Measurements from ENCODE around the gene C1orf105. TPM values are rescaled to one million over a fixed set of nuclear protein-coding genes. Genes with fewer than 3 reads are reported as not detected.

Gene C1orf105
- total RNA-seq, 2 donors from 2014 or later, result 0.37 TPM; not detected in 1

- Mint-ChIP-seq H3K9me3 (no peaks in the 10 kb centered on the region), H3K36me3 (ENCODE audit: low read depth) (no peaks in the 10 kb centered on the region), H3K27me3 (peaks cover 4% of the 10 kb centered on the region), H3K4me3 (peak overlapping the region; percentile 26), H3K4me1 (peaks cover 15% of the 10 kb centered on the region), H3K27ac (peak overlapping the region; percentile 51)
- ATAC-seq (replicated peaks), result no peak
Measured at GRCh38 chr1:172450524-172450885, 30.0 kb downstream of the C1orf105 start.

- Mint-ChIP-seq H3K36me3 (ENCODE audit: low read depth) (no peaks in the 10 kb centered on the region), H3K4me3 (peak overlapping the region; percentile 26), H3K9me3 (no peaks in the 10 kb centered on the region), H3K27me3 (peaks cover 4% of the 10 kb centered on the region), H3K27ac (peak overlapping the region; percentile 51), H3K4me1 (peaks cover 15% of the 10 kb centered on the region)
- ATAC-seq (replicated peaks), result peak; percentile 78
Measured at GRCh38 chr1:172451002-172451443, 30.5 kb downstream of the C1orf105 start.

DNA sequence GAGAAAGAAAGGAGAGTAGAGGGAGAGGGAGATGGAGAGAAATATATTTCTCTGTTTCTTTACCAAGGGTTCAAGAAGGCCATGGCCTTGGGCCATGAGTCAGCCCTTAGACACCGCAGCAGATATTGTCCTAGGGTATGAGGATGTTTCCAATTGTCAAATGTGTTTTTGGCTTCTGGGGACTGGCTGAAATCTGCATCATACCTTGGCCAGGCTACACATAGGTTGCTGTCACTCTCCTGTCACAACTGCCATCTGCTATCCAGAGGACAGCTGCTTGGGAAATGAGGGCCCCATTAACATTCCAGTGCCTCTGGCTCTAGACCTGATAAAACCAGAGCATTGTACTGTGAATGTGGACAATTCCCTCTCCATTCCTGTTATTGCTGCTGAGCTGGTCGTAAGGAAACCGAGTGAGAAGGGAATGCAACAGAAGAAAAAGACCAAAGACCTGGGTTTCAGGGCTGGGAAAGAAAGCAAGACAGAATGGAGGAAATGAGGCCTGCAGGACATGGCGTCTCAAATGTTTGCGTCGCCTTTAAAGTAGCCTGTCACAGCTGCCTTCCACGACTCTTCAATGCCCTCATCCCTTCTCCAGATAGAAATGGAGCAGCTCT is 32.2 kb downstream of the C1orf105 start:
- H3K27ac Mint-ChIP-seq, result no peak overlapping the region
- no peak for ATAC-seq (replicated peaks)
- peaks cover 15% of the 10 kb centered on the region for H3K4me1 Mint-ChIP-seq
- H3K27me3 Mint-ChIP-seq, result peaks cover 8% of the 10 kb centered on the region
- no peaks in the 10 kb centered on the region for H3K9me3 Mint-ChIP-seq
- no peak overlapping the region for H3K4me3 Mint-ChIP-seq
- H3K36me3 Mint-ChIP-seq (ENCODE audit: low read depth), result no peaks in the 10 kb centered on the region

DNA sequence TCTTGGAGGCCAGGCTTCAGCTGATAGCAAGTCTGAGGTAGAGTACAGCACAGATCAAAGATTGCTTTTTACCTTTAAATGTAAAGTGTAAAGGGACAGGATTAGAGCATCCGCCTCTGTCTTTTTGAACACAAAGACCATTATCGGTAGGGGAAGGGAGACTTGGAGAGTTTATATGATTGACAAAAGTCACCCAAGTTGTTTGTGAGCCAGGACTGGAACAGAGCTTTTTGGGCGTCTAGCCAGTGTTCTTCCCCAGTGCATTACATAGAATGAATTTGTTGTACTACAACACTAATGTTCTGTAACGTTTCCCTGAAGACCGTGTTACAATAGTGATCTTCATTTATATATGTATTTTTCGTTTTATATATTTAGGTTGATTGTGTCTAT is 32.7 kb downstream of the C1orf105 start:
- ATAC-seq (replicated peaks), result no peak
- peaks cover 15% of the 10 kb centered on the region for H3K4me1 Mint-ChIP-seq
- no peak overlapping the region for H3K4me3 Mint-ChIP-seq
- H3K27me3 Mint-ChIP-seq, result peaks cover 8% of the 10 kb centered on the region
- no peaks in the 10 kb centered on the region for H3K9me3 Mint-ChIP-seq
- no peak overlapping the region for H3K27ac Mint-ChIP-seq
- H3K36me3 Mint-ChIP-seq (ENCODE audit: low read depth), result no peaks in the 10 kb centered on the region

DNA sequence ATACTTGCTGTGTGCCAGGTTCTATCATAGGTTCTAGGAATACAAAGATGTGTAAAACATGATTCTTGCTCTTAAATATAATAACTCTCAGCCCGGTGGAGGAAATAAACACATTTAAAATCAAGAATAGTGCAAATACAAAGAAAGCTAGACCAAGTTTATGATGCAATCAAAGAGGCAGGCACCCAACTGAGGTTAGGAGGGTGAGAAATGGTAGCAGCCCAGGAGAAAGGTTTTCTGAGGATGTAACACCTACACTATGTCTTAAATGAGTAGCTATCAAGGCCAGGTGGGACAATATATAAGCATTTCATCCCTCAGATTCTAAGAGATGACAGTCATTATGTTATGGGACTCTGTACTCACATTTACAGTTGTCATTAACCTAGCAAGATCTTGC is 33.1 kb downstream of the C1orf105 start:
- H3K36me3 Mint-ChIP-seq (ENCODE audit: low read depth), result no peaks in the 10 kb centered on the region
- H3K27me3 Mint-ChIP-seq, result peaks cover 8% of the 10 kb centered on the region
- no peak overlapping the region for H3K27ac Mint-ChIP-seq
- no peaks in the 10 kb centered on the region for H3K9me3 Mint-ChIP-seq
- no peak overlapping the region for H3K4me3 Mint-ChIP-seq
- ATAC-seq (replicated peaks), result no peak
- peaks cover 15% of the 10 kb centered on the region for H3K4me1 Mint-ChIP-seq

DNA sequence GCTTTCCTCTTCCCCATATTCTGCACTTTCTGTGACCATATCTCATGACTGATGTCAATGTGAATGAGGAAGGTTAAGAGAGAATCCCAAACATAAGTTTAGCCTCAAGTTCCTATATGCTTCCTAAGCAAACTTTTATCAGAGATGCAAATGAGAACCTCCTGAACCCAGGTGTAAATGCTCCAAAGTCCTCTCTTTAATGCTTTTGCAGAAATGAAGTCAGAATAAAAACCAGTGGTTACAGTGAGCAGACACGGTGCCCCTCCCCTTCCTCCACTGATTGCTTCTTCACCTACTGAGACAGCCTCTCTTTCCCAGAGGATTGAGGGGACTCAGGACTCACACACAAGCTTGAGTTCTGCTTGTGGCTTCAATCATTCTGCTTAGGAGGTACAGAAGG is 35.0 kb downstream of the C1orf105 start:
- H3K4me3 Mint-ChIP-seq, result no peak overlapping the region
- H3K27me3 Mint-ChIP-seq, result peaks cover 8% of the 10 kb centered on the region
- H3K9me3 Mint-ChIP-seq, result no peaks in the 10 kb centered on the region
- ATAC-seq (replicated peaks), result no peak
- H3K4me1 Mint-ChIP-seq, result peaks cover 7% of the 10 kb centered on the region
- no peaks in the 10 kb centered on the region for H3K36me3 Mint-ChIP-seq (ENCODE audit: low read depth)
- no peak overlapping the region for H3K27ac Mint-ChIP-seq

GRCh38 chr1:172456344-172456769 is 35.9 kb downstream of the C1orf105 start:
- Mint-ChIP-seq H3K4me3 (no peak overlapping the region), H3K27me3 (peaks cover 8% of the 10 kb centered on the region), H3K27ac (no peak overlapping the region), H3K9me3 (no peaks in the 10 kb centered on the region), H3K4me1 (no peaks in the 10 kb centered on the region), H3K36me3 (ENCODE audit: low read depth) (no peaks in the 10 kb centered on the region)
- no peak for ATAC-seq (replicated peaks)

DNA sequence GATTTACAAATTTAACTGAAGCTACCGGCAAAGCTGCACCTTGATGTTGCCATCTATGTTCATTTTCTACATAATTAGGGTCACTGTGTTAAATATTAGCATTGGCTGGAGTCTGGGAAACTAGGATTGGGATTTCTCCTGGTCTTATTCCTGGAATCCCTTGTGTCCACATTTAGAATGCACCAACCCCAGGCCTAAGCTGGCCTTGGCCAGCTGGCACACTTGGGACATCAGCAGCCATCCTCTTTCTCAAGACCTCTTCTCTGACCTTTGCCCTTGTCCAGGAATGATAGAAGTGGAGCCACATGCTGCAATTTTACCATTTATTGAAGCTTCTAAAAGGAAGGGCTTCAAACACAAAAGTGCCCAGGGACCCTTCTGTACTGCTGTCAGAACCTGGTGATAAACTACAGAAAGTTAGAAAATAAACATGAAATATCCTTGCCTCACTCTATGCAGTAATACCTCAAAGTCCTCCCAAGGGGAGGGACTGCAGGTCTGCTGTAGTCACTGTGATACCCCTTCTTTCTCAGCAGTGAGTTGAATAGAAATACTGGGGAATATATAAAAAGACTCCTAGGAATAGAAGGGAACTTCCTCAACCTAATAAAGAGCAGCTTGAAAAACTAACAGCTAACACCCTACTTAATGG is 37.1 kb downstream of the C1orf105 start:
- Mint-ChIP-seq H3K27ac (no peak overlapping the region), H3K4me3 (no peak overlapping the region), H3K4me1 (no peaks in the 10 kb centered on the region), H3K27me3 (peaks cover 8% of the 10 kb centered on the region), H3K36me3 (ENCODE audit: low read depth) (no peaks in the 10 kb centered on the region), H3K9me3 (no peaks in the 10 kb centered on the region)
- ATAC-seq (replicated peaks), result no peak

DNA sequence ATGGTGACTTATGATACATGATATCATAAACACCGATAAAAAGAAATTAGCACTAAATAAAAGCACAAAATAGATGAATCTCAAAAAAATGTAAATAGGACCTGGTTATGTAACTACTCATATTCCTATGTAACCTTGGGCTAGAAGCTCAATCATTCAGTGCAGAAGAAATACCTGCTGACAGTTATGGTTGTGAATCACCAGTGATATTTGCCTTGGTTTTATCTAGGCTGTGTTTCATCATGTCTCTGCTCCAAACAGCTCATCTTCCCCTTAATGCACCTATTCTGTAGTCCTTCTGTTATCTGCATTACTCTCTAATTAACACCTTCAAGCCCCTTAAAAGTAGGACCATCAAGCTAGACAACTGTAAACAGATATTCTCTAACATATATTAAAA is 39.7 kb downstream of the C1orf105 start:
- no peaks in the 10 kb centered on the region for H3K36me3 Mint-ChIP-seq (ENCODE audit: low read depth)
- H3K4me3 Mint-ChIP-seq, result no peak overlapping the region
- no peak overlapping the region for H3K27ac Mint-ChIP-seq
- ATAC-seq (replicated peaks), result no peak
- peaks cover 4% of the 10 kb centered on the region for H3K27me3 Mint-ChIP-seq
- no peaks in the 10 kb centered on the region for H3K9me3 Mint-ChIP-seq
- no peaks in the 10 kb centered on the region for H3K4me1 Mint-ChIP-seq

GRCh38 chr1:172460887-172461315 is 40.4 kb downstream of the C1orf105 start:
- ATAC-seq (replicated peaks), result no peak
- no peaks in the 10 kb centered on the region for H3K4me1 Mint-ChIP-seq
- no peaks in the 10 kb centered on the region for H3K9me3 Mint-ChIP-seq
- H3K27me3 Mint-ChIP-seq, result peaks cover 8% of the 10 kb centered on the region
- H3K4me3 Mint-ChIP-seq, result no peak overlapping the region
- H3K36me3 Mint-ChIP-seq (ENCODE audit: low read depth), result no peaks in the 10 kb centered on the region
- no peak overlapping the region for H3K27ac Mint-ChIP-seq

DNA sequence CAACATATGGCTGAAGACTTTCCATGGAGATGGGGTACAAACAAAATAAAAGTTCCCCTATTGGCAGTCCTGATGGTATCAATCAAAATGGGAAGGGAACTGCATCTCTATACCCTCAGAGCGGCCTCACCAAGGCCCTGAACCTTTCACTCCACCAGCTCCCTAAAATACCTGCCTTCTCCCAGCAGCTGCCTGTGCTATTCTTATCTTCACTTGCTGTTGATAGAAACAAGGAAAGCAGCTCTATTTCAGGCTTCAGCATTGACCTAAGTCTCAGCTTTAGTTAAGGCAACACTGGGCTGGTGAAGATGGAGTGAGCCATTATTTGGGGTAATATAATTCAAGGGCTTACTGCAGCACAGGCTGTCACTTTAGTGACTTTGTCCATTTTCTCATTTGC is 45.1 kb downstream of the C1orf105 start:
- Mint-ChIP-seq H3K4me3 (no peak overlapping the region), H3K27me3 (peaks cover 8% of the 10 kb centered on the region), H3K9me3 (no peaks in the 10 kb centered on the region), H3K4me1 (no peaks in the 10 kb centered on the region), H3K36me3 (ENCODE audit: low read depth) (no peaks in the 10 kb centered on the region), H3K27ac (no peak overlapping the region)
- no peak for ATAC-seq (replicated peaks)

- Mint-ChIP-seq H3K36me3 (ENCODE audit: low read depth) (no peaks in the 10 kb centered on the region), H3K4me1 (no peaks in the 10 kb centered on the region), H3K27ac (no peak overlapping the region), H3K27me3 (peaks cover 8% of the 10 kb centered on the region), H3K4me3 (no peak overlapping the region), H3K9me3 (no peaks in the 10 kb centered on the region)
- ATAC-seq (replicated peaks), result no peak
Measured at GRCh38 chr1:172466795-172467407, 46.4 kb downstream of the C1orf105 start.

GRCh38 chr1:172467446-172467845 is 47.0 kb downstream of the C1orf105 start:
- H3K27ac Mint-ChIP-seq, result no peak overlapping the region
- no peaks in the 10 kb centered on the region for H3K36me3 Mint-ChIP-seq (ENCODE audit: low read depth)
- H3K27me3 Mint-ChIP-seq, result peaks cover 8% of the 10 kb centered on the region
- H3K9me3 Mint-ChIP-seq, result no peaks in the 10 kb centered on the region
- no peak overlapping the region for H3K4me3 Mint-ChIP-seq
- ATAC-seq (replicated peaks), result no peak
- no peaks in the 10 kb centered on the region for H3K4me1 Mint-ChIP-seq

DNA sequence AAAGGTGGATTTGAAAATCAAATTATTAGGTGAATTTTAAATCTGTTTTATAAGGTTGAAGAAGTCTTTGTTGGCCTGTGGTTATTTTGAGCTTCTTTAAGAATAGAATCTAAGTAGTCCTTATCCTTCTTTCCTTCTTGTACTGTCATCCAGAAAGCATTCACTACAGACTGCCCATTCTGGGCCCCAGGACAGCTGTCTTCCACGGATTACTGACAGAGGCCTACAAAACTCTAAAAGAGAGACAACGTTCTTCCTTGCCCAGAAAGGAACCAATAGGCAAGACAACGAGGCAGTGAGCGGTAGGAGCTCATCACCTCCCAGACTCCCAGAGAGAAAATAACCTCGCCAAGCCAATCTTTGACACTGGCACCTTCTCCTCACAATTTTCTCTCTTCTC is 47.8 kb downstream of the C1orf105 start:
- peaks cover 10% of the 10 kb centered on the region for H3K27me3 Mint-ChIP-seq

GRCh38 chr1:172469717-172470116 is 49.2 kb downstream of the C1orf105 start:
- no peaks in the 10 kb centered on the region for H3K36me3 Mint-ChIP-seq (ENCODE audit: low read depth)
- H3K27me3 Mint-ChIP-seq, result peaks cover 12% of the 10 kb centered on the region
- no peak overlapping the region for H3K27ac Mint-ChIP-seq
- H3K9me3 Mint-ChIP-seq, result no peaks in the 10 kb centered on the region
- H3K4me1 Mint-ChIP-seq, result no peaks in the 10 kb centered on the region
- no peak overlapping the region for H3K4me3 Mint-ChIP-seq
- ATAC-seq (replicated peaks), result no peak

More for the DNA sequence above, 47.8 kb downstream of the C1orf105 start:
- Mint-ChIP-seq H3K9me3 (no peaks in the 10 kb centered on the region), H3K4me1 (no peaks in the 10 kb centered on the region), H3K36me3 (ENCODE audit: low read depth) (no peaks in the 10 kb centered on the region), H3K4me3 (no peak overlapping the region), H3K27ac (no peak overlapping the region)
- no peak for ATAC-seq (replicated peaks)

Measured in activated T-helper 17 cell treated with anti-CD3 and anti-CD28 coated beads, Interleukin-2, amount 50 U/mL, for 72 hours (primary cell).